NCI-H2196 (cell line): ENCODE results near the gene CHPF2.

Experiments used
- DNase-seq: peaks from one replicate; lab custom pipeline; 2025; ENCODE audit not compliant: unreplicated experiment; lab: John Stamatoyannopoulos, UW

CHPF2 gene

DNA sequence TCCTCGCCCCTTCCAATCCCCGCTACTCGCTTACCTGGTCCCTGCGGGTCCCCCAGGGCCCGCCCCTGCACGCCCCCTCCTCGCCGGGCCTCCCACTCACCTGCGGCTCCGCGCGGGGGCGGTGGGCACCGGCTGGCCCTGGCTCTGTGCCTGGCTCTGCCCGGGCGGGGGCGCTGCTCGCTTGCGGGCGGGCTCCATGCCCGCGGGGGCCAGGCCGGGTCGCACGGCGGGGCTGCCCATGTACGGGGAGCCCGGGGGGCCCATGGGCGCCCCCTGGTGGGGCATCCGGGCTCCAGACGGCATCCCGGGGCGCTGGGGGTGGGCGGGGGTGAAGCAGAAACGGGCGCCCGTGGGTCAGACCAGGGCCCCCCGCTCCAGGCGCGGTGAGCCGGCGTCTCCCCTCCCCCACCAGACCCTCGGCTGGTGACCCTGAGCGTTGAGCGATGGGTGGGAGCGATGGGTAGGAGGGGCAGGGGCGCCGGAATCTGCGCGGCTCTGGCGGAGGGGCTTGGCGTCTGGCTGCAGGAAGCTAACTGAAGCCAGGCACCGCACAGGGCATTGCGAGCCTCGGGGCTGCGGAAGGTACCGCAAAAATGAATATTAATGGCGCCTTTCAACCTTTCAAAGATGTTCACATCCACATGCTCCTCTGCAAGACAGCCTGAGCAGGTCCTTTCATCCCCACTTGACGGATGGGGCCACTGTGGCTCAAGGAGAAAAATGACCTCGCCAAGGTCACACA is 13.2 kb downstream of the CHPF2 start:
- no peak for DNase-seq

DNA sequence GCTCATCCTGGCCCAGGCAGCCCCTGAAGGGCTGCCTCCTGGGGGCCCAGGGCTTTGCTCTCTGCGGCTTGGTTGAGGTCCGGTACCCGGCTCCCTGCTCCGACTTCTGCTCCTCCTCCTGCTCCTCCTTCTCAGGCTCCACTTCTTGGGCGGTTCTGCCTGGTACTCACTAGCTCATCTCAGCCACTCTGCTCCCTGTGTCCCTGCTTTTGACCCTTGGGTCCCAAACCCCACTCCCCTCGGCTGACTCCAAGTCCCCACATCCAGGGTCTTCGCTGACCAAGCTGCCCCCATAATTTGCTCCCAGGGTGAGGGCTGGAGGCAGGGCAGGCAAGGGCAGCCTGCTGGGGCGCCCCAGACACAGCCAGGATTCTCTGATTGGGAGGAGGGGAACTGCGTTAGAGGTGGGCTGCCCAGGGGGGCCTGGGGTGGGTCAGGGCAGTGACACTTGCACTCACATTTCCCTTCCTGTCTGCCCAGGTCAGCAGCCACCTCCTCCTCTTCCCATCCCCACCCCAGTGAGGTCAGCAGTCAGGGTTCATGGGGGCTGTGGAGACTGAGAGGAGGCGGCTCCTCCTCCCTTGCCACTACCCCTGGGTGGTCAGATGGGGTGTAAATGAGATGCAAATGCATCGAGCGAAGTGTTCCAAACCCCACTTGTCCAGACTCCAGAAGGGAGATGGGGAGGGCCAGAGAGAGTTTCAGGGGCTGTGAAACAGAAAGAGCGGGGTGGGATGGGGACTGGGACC is 14.0 kb downstream of the CHPF2 start:
- DNase-seq, result no peak

DNA sequence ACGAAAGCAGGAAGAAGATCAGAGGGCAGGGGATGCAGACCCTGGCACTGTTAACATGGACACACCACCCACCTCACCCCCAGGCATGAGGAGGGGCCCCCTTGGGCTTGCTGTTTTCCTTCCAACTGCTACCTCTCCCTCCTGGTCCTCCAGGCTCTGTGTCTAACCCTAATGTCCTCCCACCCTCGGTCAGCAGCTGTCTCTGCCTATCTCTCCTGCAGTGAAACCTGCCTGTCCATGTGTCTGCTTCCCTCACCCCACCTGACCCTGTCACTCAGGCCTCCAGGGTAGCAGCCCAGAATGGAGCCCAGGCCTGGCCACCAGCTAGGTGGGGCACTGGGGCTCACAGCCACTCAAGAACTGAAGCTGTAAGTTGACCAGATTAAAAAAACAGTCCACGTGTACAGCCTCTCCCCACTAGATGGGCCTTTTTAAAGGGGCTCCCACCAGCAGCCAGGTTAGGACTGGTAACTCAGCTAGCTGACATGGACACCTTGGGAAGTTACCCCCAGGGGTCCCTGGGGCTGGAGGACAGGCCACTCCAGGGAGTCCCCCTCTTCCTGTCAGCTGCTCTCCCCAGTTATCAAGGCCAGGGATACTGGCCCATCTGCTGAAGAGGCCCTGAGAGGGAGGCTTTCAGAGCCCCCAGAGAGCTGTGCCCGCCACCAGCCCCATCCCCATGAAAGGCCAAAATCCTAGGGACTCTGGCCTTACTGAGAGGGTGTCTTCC is 14.7 kb downstream of the CHPF2 start:
- no peak for DNase-seq

DNA sequence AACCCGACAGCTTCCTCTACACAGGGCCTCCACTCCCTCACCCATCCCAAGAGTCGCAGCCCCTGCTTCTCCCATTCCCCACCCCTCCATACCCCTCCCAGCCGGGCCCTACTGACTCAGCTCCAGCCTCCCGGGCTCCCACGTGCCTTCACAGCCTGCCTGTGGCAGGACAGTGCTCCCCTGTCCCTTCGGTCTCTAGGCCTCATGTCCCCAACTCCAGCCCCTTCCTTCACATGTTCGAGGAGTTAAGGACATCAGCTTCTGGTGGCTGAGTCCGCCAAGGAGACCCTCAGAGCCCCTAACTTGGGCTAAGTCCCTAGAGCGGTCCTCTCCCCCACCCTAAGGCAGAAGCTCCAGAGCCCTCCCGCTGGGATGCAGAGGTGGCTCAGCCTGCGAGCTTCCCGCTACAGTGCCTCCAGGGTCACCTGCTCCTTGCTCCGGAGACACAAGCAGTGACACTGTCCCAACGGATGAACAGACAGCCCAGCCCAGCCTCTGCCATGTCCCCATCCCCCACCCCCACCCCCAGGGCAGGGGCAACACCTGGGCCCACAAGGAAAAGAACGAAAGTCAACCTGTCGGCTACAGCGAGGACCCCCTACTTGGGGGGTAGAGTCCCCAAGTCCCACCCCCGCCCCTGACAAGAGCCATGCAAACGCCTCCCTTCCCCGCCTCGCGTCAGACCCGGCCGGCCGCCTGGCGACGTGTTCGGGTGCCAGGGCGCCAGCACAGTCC is 15.5 kb downstream of the CHPF2 start:
- DNase-seq, result no peak

DNA sequence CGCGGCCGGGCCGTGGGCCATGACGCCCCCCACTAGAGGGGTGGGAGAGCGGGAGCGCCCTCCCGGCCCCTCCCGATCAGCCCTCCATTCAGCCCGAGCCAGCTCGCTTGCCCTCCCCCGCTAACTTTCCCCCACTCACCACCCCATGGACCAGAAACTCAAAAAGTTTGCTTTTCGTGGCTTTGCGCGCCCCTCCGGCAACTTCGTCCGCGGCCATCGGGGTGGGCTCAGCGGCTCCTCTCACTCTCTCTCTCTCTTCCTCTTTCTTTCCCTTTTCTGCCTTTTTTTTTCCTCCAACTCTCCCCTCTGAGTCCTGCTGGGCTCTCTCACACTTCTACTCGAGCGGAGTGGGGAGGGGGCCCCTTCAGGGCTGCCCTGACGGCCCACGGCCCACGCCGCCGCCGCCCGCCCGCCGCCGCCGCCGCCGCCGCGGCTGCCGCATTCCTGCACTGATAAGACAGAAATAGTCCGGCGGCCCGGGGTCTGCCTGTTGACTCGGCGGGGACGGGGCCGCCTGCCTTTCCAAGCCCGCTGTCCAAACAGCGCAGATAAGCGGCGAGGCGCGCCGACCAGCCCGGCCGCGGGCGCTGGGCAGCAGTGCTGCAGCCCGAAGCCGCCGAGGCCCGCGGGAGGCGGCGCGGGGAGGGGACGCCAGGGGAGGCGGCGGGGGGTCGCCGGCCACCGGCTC is 16.2 kb downstream of the CHPF2 start, which contains the start of gene SMARCD3:
TSS of gene SMARCD3 (minus strand) at position 349 of the 688 bp plus-strand sequence. CDS start at position 217, 132 bp downstream.
- no peak for DNase-seq

DNA sequence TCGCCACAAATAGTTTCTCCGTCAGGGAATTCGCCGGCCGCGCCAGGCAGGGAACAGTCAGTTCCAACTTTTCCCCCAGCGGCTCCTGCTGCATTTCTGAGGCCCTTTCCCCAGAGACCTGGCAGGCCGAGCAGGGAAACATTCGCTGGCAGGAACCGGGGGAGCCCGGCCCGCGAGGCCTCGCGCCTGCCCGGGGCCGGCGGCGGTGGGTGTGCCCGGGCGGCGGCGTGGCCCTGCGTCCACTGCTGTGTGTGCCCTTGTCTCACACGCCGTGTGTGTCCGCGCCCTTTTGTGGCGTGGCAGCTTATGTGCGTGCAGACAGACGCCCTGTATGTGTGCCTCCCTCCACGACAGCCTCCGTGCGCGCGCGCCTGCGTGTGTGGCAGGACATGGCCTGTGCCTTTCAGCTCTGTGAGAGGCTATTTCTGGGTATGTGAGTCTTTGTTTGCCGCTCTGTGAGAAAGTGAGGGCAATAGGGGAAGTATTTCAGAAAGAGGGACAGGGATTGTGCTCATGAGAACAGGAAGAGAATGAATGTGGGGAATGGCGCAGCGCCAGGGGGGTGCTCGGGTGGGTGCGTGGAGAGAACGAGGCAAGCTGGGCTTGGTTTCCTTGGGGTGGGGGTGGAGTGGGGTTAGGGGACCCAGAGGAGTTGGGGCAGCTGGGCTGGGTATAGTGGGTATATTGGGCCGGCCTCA is 16.9 kb downstream of the CHPF2 start:
- no peak for DNase-seq

DNA sequence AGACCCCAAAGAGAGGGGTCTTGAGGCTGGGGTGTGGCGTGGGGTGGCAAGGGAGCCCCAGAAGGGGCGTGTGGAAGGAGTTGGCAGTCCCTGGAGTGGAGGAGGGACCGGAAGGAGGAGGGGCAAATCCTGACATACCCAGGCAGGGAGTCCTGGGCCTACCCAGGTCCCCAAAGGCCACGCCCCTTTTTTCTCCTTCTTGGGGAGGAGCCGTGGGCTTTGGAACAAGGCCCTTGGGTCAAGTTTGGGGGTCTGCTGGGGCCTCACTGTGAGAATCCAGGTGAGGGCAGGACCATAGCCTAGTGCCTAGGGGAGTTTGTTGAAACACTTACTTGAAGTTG is 17.4 kb downstream of the CHPF2 start:
- peak; percentile 18 for DNase-seq

DNA sequence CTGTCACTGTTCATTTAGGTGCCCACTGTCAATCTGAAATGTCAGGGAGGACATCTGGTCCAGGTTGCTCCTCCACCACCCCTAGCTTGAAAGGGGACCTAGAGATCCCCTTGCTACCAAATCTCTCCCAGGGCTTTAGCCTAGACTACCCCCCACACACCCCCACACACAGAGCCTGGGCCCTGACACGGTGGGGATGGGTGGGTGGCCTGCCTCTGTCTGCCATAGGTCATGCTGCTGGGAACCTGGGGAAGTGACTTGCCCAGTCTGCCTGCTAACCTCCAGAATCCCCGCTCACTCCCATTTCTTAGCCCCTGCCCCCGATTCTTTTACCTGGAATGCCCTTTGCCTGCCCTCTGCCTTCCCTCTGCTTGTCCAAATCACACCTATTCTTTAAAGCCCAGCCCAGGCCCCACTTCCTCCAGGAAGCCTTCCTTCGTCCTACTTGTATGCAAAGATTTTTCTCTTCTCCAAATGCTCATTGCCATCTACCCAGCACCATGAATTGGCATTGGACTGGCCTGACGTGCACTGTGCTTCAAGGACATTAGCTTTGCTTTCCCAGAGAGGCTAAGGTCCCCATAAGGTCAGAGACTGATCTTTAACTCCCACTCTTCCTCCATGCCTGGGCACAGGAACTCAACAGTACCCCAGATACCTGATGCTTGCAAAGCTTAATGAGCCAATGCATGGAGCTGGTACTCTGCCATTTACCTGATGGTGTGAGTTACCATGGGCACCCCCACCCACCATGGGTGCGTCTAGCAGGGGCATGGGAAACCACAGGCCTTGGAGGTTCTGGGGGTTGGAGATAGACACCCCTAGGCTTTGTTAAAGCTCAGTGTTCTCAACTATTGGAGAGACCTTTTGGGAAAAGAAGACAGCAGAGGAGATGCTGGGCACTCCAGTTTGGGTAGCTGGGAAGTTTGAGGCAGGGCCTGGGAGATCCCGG is 18.2 kb downstream of the CHPF2 start:
- no peak for DNase-seq

DNA sequence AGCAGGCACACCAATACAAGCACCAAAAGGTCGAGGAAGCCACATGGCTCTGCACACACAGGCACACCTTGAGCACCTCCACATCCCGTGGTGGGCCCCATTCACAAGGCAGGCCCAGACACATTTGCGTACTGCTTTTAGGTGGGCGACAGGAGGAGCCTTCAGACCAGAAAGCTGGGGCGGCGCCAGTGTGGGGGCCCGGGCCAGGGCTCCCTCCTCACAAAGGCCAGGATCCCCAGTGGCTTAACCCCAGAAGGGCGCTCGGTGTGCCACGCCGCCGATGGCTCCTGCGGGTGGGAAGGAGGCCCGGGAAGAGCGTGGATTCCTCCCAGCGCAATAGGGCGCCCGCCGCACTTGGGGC is 19.0 kb downstream of the CHPF2 start:
- DNase-seq, result no peak

DNA sequence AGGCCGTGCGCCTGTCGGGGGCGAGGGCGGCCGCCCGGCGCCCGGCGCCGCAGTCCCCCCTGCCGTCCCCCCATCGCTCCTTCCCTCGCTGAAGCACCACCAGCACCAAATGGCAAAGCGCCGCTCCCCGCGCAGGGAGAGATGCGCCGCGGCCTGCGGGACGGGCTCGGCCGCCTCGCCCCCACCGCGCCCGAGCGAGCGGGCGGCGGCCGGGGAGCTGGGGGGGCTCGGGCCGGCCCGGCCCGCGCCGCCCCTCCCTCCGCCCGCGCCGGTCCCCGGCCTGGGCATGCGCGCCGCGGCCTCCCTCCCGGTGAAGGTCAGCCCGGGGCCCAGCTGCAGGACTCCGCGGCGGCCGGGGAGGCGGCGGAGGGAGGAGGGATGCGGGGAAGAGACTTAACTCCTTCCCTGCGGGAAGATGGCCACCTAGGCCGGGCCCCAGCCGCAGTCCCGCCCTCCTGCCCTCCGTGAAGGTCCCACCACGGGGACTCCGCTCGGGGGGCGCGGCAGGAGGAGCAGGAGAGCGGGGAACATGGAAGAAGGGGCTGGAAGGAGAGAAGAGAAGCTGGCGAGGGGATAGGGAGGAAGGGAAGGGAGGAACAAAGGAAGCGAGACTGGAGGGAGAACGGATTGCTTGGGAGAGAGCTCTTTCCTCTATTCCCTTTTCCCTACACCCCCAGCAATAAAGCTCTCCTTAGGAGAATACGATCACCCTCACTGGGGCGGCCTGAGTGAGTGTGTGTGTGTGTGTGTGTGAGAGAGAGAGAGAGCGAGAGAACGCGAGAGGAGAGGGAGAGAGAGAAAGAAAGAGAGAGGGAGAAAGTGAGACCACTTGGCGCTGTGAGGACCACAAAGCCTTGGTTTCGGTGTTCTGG is 19.6 kb downstream of the CHPF2 start:
- DNase-seq, result peak; percentile 46

DNA sequence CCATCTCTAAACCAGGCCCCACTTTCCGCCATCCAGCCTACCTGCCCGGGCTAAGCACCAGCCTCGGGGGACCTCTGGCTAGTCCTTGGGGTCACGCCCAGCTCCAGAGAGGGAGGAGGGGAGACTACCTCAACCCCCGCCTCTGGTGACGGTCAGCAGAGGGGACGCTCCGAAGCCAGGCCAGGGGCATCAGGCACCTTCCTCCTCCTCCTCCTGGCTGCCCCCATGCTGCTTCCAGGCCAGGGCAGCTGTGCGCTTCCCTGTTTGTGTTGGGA is 20.2 kb downstream of the CHPF2 start:
- DNase-seq, result no peak

DNA sequence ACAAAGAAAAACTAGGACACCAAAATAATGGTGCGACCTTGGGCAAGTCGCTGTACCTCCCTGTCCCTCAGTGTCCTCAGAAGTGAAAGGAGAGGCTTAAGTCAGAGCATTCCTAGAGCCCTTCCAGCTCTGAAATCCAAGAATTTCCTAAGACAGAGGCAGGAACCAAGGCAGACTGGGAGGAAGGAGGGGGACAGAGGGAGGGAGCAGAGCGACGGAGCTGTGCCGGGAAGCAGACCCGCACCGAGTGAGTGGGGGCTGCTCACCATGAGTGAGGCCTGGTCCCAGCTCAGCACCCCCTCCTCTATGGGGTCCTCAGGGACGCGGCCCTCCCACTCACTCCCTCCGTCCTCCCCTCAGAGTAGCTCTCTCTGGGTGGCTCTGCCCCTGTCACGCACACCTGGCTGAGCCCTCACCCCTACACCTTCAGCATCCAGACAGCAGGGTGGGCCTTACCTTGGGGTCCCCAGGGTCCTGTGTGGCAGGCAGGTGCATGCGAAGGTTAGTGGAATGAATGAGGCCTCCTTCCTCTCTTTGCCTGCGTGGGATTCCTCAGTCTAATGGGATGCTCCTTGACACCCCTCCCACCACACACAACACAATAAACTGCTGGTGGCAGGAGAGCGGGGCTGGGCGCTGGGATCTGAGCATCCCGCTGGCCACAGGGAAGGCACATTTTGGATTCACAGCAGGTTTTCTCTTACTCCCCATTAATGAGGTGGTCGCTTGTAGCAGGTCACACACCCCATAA is 20.9 kb downstream of the CHPF2 start:
- no peak for DNase-seq

DNA sequence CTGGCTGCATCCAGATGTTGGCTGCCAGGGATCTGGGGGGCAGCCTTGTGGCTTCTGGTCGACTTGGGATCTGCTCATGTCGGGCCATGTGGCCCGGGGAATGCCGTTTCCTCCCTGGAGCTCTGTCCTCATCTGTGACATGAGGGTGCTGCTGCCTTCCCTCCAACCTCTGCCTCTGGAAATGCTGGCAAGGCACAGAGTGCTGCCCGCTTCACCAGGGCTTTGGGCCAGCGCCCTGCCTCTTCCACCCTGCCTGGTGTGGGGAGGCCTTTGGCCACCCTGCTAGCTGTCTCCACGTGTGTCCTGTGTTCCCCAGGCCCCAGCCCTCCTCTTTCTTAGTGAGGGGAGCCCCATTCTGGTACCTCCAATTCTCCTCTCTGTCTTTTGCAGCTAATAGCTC is 22.0 kb downstream of the CHPF2 start:
- no peak for DNase-seq

DNA sequence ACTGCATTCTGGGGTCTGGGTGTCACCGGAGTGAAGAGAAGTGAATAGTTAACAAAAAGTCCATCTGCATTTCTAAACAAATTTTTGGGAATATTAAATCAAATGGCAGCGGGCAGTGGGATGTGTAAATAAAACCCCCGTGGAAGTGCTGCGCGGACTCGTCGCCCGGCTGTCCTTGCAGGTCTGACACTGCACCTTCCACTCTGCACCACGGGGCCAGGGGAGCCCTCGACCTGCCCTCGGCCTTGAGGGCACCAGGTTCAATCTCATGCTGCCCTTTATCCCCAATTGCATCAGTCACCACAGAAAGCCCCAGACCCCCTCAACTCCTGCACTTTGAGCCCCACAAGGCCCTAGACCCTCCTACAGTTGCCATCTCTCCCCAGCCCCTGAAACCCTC is 22.6 kb downstream of the CHPF2 start:
- no peak for DNase-seq

DNA sequence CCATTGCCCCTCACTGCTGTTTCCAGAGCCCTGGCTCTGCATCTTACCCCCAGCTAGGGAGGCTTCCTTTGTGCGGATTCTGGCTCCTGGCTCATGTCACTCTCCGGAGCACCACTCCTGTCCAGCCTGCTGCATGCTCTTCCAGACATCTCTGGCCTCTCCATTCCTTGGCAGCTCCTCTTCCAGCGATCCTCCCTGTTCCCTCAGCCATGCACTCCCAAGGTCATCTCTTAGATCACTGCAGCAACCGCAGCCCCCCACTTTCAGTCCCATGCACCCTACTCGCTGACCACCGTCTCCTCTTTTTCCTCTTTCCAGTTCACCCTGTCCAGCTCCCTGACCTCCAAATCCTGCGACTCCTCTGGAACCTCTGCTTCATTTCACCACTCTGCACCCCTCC is 23.1 kb downstream of the CHPF2 start:
- DNase-seq, result no peak

DNA sequence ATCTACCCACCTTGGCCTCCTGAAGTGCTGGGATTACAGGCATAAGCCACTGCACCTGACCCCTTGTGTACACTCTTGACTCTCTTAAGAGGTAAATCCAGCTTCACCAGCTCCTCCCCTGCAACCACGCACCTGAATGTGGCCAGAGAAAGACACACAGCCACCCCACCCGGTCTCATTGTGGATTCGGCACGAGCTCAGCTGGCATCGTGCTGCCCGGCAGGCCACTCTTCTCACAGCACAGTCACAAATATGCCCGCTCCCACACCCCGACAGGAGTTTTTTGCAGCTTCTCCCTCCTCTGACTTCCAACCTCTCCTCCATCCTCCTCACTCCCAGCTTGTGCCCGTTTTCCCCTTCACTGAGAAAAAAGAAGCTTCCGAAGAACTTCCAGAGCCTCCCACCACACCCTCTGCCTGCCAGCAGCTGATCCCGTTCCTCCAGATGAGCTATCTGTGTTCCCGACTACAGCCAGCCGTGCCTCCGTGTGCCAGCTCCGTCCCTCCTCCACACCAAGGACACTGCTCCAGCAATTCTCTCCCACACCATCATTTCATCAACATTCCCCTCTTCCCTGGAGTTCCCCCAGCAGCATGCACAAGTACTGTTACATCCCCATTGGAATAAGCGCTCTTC is 24.2 kb downstream of the CHPF2 start:
- no peak for DNase-seq

DNA sequence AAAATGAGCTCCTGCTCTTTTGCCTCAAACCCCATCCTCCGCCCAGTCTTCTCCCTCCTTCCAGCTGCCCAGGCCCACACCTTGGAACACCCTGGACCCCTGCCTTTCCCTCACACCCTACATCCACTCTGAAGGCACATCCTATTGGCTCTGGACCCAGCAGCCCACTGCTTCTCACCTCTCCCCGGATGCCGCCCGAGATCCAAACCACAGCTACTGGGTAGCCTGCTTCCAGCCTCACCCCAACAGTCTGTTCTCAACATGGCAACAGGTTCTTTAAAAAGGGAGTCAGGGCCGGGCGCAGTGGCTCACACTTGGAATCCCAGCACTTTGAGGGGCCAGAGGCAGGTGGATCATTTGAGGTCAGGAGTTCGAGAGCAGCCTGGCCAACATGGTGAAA is 25.7 kb downstream of the CHPF2 start:
- DNase-seq, result no peak
